GM21447 (cell line): ENCODE data around the gene FHOD3.
"Not testable (repeated sequence)": the region's sequence is repeated elsewhere in the genome, so short reads cannot be mapped to it uniquely, and the experiment has no call there.

Source experiments
- ATAC-seq: cut with Tn5 transposase; IDR thresholded peaks from one replicate; pipeline ENCODE4 v1.9.1; 2021; ENCODE audit not compliant: unreplicated experiment

The FHOD3 gene

DNA sequence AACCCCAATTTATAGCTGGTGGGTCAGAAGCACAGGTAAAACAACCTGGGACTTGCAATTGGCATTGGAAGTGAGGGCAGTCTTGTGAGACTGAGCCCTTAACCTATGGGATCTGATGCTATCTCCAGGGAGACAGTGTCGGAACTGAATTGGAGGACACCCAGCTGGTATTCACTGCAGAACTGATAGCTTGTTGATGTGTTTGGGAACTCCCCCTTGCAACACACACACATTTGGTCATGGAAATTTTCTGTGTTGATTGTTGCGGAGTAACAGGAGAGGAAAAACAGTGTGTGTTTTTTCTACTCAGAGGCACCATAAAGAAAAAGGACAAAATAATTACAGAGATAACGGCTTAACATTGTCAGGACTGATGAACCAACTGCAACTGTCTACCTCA lies 515.2 kb downstream of the FHOD3 start:
- no peak for ATAC-seq

DNA sequence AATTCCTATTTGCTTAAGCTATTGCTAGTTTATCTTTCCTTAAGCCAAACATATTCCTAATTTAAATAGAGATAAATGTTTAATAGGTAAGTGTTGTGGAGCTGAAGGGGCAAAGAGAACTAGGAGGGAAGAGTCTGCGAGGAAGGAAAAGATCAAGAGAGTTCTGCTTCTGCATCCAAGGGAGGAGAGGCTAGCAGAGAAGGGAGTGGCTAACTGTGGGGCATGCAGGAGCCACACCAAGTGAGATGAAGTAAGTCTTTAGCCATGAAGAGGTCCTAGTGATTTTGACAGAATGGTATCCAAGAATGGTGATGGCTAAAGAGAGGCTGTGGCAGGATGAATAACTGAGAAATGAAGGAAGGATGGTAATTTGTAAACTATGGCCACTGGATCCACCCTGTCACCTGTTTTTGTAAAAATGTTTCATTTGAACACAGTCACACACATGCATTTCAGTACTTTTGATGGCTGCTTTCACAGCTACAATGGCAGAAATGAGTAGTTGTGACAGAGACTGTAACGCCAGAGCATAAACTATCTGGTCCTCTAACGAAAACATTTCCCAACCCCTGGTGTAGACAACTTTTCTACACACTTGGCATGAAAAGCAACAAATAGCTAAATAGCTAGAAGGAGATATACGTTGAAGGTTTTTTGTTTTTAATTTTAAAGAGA lies 515.7 kb downstream of the FHOD3 start:
- ATAC-seq, result no peak

DNA sequence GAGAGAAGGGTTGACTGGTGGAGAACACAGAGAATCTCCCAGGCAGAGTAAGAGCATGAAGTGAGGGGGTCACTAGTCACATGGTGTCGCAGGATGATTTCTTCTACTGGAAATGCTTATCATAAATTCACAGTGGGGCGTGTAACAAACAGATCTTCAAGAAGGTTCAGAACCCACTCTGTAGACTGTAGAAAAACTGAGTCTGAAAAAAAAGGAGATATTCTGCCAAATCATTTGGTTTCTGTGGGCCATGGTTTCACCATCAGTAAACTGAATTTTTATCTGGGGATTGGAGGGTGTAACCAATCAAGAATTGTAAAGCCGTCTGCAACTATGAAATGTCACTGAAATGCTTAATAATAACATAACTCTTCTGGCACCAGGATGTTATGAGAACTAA lies 516.3 kb downstream of the FHOD3 start:
- no peak for ATAC-seq

DNA sequence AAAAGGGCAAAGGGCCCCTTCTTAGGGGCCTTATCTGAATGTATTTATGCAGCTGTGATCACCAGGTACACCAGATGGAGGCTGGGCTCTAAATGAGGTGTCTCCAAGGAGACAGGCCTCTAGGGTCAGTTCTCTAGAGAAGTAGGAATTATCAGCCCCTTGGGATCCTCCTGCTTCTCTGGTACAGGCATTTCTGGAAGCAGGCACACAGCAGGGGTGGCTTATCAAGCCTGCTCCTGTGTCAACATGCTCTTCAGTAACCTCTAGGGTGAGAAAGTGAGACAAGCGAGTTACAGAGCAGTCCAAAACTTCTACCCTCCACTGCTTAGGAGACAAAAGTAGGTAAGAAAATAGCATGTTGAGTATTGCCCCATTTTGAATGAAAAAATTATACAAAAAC lies 517.5 kb downstream of the FHOD3 start:
- ATAC-seq, result no peak

DNA sequence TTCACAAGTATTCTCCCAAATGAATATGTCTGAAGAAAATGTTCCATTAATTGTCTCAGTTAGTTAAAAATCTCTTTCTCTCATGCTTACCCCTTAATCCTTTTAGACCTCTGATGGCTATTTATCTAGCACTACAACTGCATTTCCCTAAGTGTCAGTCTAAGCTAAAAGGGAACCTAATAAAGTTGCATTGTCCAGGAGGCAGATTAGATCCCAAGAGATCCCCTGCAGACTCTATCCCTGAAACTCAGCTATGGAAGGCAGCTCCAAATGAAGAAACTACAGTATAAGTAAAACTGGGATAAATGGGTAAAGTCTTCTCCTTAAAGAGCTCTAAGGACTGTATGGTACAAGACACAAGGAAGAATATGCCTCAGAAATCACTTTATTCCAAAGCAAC lies 518.6 kb downstream of the FHOD3 start:
- ATAC-seq, result not testable (repeated sequence)

DNA sequence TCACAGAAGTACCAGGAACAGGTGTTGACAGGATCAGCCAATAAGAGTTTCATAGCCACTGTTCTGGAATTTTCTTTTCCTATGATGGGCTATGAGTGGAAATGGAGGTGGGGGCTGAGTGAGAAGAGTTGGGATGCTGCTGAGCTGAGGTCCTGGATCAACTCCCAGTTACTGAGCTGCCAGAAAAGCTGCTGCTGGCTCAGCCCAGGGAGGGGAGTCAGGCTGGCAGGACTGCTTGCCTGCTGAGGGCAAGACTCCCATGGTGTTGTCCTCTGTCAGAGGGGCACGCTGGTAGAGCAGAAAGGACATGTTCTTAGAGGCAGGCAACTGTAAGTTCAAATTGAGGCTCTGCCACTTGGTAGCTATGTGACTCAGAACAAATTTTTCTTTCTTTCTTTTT lies 519.5 kb downstream of the FHOD3 start:
- no peak for ATAC-seq

DNA sequence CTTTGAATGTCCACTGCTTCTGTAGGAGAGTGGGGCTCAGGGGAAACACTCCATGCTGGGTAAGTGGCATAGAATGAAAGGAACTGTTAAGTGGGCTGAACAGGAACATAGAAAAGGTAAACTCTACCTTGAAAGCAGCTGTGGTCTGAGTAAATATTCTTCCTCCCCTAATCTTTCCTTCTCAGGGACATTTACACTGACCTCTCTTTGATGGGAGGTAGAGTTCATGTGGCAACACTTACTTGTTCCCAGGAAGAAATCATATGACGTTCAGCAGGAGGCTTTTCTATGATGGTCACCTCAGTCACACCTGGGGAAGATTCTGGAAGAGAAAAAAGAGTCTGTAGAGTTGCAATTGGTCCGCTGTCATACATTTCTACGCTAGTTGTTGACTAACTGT lies 521.1 kb downstream of the FHOD3 start:
- ATAC-seq, result no peak

DNA sequence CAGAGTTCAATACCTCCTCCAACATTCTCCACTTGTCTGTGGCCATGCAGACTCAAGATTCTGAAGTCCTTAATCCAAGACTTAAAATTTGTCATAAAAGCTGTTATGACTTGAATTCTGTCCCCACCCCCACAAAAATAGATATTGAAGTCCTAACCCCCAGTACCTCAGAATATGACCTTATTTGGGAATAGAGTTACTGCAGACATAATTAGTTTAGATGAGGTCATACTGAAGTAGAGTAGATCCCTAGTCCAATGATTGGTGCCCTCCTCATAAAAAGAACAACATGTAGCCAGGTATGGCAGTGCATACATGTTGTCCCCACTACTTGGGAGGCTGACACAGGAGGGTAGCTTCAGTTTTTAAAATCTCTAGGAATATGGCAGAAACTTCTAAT lies 522.1 kb downstream of the FHOD3 start:
- ATAC-seq, result no peak

DNA sequence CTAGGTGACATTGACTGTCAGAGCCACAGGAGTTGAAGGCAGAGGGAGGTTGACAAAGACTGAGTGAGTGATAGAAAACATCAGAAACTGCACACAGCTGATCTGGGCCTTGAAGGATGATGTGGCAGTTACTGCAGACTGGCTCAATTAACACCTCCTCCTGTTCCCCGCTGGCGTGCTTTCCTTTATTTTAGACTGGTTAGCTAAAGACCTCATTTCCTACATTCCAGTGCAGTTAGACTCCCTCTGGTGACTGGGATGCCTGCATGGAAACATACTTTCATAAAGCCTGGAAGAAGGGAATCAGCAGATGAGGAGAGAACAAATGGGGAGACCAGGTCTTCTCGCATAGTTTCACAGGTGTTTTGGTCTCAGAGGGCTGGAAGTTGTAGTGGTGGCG lies 524.2 kb downstream of the FHOD3 start:
- no peak for ATAC-seq

DNA sequence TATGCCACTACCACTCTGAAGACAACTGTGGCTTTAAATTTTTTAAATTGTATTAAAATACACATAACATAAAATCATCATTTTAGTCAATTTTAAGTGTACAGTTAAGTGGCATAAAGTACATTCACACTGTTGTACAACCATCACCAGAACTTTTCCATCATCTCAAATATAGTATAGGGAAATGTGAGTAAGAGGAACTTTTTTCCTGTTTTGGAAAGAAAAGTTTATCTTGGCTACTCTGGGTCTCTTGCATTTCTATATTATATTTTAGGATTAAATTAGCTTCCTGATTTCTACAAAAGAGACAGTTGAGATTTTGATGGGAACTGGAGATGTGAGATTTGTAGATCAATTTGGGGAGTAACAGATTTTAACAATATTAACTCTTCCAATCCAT lies 528.0 kb downstream of the FHOD3 start:
- no peak for ATAC-seq

DNA sequence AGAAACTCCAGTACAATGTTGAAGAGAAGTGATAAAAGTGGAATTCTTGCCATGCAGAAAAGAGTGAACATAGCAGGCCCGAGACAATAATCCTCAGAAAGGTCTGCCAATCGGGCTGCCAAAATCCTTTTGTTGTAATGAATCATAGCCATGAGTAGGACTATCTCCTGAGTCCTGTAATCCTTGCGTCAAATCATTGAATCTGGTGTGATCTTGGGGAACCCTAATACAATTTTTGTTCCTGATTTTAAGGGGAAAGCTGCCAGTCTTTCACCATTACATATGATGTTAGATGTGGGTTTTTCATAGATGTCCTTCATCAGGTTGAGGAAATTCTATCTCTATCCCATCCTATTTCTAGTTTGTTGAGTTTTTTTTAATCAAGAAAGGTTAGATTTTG lies 529.0 kb downstream of the FHOD3 start:
- ATAC-seq, result no peak

DNA sequence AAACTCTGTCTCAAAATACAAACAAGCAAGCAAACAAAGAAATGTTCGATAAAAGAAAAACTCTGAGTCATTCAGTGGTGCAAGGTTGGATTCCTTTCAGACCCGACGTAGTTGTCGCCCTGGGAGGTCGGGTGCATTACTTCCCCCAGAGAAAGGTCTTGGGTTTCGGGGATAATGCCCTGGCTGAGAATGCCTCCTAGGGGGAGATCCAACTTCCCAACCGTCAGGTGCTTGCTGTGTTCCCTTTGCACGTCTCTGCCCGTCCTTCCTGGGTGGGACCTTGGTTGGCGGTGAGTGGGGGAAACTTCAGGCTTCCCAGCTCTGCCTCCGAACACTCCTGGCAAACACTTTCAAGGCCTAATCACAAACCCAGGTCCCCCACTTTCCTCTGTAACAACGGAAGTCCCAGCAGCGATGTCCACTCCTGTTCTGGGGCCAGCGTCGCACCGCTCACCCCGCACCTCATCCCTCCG lies 530.7 kb downstream of the FHOD3 start:
- peak; percentile 31 for ATAC-seq

DNA sequence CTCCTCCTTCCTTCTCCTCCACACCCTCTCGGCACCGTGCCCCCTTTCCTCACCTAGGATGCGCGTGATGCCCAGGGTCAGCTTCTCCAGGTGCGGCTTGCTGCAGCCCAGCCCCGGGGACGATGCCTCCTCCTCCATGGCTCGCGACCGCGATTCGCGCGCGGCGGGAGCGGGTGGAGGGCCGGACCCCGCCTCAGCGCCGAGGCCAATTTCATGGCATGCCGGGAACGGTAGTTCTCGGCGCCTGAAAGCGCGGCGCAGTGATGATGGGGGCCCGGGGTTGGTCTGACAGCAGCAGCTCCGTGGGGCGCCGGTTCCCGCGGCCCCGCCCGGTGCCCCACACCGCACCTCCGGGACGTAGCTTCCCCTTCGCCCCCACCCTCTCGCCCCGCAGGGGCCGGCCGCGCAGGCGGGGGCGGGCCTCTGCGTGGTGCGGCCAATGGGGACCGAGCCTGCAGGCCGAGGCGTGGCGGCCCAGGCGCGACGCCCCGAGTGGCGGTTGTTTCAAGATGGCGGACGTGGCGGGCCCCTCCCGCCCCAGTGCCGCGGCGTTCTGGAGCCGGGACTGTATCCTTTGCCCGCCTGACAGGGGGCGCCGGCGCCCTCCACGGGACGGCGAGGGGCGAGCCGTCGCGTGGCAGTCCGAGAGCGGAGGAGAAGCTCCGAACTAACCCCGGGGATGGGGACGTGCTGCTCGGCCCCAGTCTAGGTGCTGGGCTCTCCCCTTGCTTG lies 531.3 kb downstream of the FHOD3 start, which contains the start of the genes KIAA1328 and TPGS2:
TSS of gene KIAA1328 (plus strand) at position 498 of the 732 bp plus-strand sequence. CDS start at position 510, 12 bp downstream.
TSS of gene TPGS2 (minus strand) at position 373 of the 732 bp plus-strand sequence. CDS start at position 138, 235 bp downstream.
- ATAC-seq, result peak; percentile 89
